H1 (cell line): ENCODE measurements around the gene TBCEL. TPM values are rescaled to one million over a fixed set of nuclear protein-coding genes. Genes with fewer than 3 reads are reported as not detected.

Experiments
- CTCF ChIA-PET: fragments of 300-600 bp; sonication (Branson Sonifier 250); formaldehyde crosslinking; loops from one replicate; lab custom pipeline; 2021; ENCODE audit not compliant: partially characterized antibody; lab: Charles Lee
- POLR2A ChIA-PET: fragments of 300-600 bp; sonication (Branson Sonifier 250); formaldehyde crosslinking; loops from one replicate; lab custom pipeline; 2021; ENCODE audit warnings: inconsistent platforms; ENCODE audit not compliant: partially characterized antibody; lab: Charles Lee
- DNase-seq, 2 experiments: peaks; one replicate each; pipeline versions ENCODE4 v3.0.0 to v3.0.0-alpha.2; 2010 to 2022; ENCODE audit warnings: low spot score in 2 of 2, low read depth in 1 of 2, mixed read lengths in 1 of 2
- FAIRE-seq: peaks from 2 replicates; lab custom pipeline; 2011; peaks lifted over from hg19 to GRCh38; lab: Jason Lieb, UNC
- H2AFZ ChIP-seq: 2 replicates; pipeline ENCODE4 v1.8.1; 2012; ENCODE audit warnings: low read length, inconsistent platforms
- H2AK5ac ChIP-seq: 2 replicates; pipeline ENCODE4 v1.6.1; 2013; ENCODE audit warnings: low read depth, low read length
- H2BK120ac ChIP-seq: replicated peaks from 2 replicates; pipeline ENCODE3; 2013; ENCODE audit warnings: low read depth, low read length, inconsistent platforms
- H2BK12ac ChIP-seq: 2 replicates; pipeline ENCODE4 v1.6.1; 2013; ENCODE audit warnings: low read depth, low read length
- H2BK15ac ChIP-seq: 2 replicates; pipeline ENCODE4 v1.6.1; 2013; ENCODE audit warnings: low read length
- H2BK20ac ChIP-seq: 2 replicates; pipeline ENCODE4 v1.6.1; 2013; ENCODE audit warnings: low read length
- H2BK5ac ChIP-seq: 2 replicates; pipeline ENCODE4 v1.6.1; 2013; ENCODE audit warnings: low read depth, low read length
- H3K14ac ChIP-seq: 2 replicates; pipeline ENCODE4 v1.6.1; 2013; ENCODE audit warnings: inconsistent platforms; ENCODE audit not compliant: insufficient read length
- H3K18ac ChIP-seq: 2 replicates; pipeline ENCODE4 v1.6.1; 2013; ENCODE audit warnings: low read length; ENCODE audit errors: extremely low read depth
- H3K23ac ChIP-seq: 2 replicates; pipeline ENCODE4 v1.6.1; 2013; ENCODE audit warnings: inconsistent platforms; ENCODE audit not compliant: insufficient read length
- H3K23me2 ChIP-seq: 2 replicates; pipeline ENCODE4 v1.6.1; 2013; ENCODE audit warnings: low read depth, low read length
- H3K27ac ChIP-seq: 2 replicates; pipeline ENCODE4 v1.6.1; 2011; ENCODE audit warnings: low read depth, low read length, inconsistent platforms
- H3K27me3 ChIP-seq, 4 experiments: replicated peaks in 1 of 4; 1 replicate in 1 of 4; 2 replicates in 3 of 4; pipeline versions ENCODE4 v1.6.1 to v1.8.1; 2011 to 2013; ENCODE audit warnings: low read length in 3 of 4, mild to moderate bottlenecking in 3 of 4, inconsistent platforms in 2 of 4, mixed read lengths in 2 of 4, moderate library complexity in 1 of 4; ENCODE audit not compliant: control insufficient read depth in 3 of 4, insufficient read depth in 3 of 4; ENCODE audit errors: extremely low read depth in 1 of 4
- H3K36me3 ChIP-seq, 4 experiments: 2 replicates each; pipeline versions ENCODE4 v1.6.1 to v1.8.1; 2011 to 2013; ENCODE audit warnings: mild to moderate bottlenecking in 4 of 4, low read length in 3 of 4, moderate library complexity in 2 of 4, control low read depth in 1 of 4, inconsistent platforms in 1 of 4; ENCODE audit not compliant: insufficient read depth in 4 of 4, control insufficient read depth in 2 of 4
- H3K4ac ChIP-seq: replicated peaks from 2 replicates; pipeline ENCODE3; 2013; ENCODE audit warnings: low read length, low read depth, mixed read lengths, inconsistent platforms; ENCODE audit not compliant: insufficient read length
- H3K4me1 ChIP-seq, 4 experiments: replicated peaks in 1 of 4; 1 replicate in 1 of 4; 2 replicates in 3 of 4; pipeline versions ENCODE4 v1.6.1 to v1.8.1; 2011 to 2013; ENCODE audit warnings: low read length in 3 of 4, inconsistent platforms in 2 of 4, mixed read lengths in 1 of 4; ENCODE audit not compliant: insufficient read depth in 4 of 4, control insufficient read depth in 3 of 4
- H3K4me2 ChIP-seq, 2 experiments: 2 replicates each; pipeline versions ENCODE4 v1.6.1 to v1.8.1; 2011 to 2013; ENCODE audit warnings: low read depth in 2 of 2, low read length in 2 of 2, control low read depth in 1 of 2, inconsistent platforms in 1 of 2, mild to moderate bottlenecking in 1 of 2; ENCODE audit not compliant: insufficient read depth in 1 of 2
- H3K4me3 ChIP-seq, 4 experiments: fragments of 200-600, 300-600 bp in 1 of 4; sonication (generic), shearing (Covaris generic), sonication (Bioruptor Twin) in 1 of 4; 2 replicates each; pipeline versions ENCODE4 v1.5.1 to v1.8.1; 2011 to 2016; ENCODE audit warnings: low read length in 4 of 4, low read depth in 3 of 4, control low read depth in 2 of 4, inconsistent platforms in 2 of 4, mild to moderate bottlenecking in 2 of 4, mixed read lengths in 1 of 4, moderate library complexity in 1 of 4; ENCODE audit not compliant: insufficient read depth in 2 of 4; ENCODE audit errors: extremely low read depth in 1 of 4
- H3K56ac ChIP-seq: replicated peaks from 2 replicates; pipeline ENCODE3; 2013; ENCODE audit warnings: low read depth, mild to moderate bottlenecking, mixed read lengths, low read length, inconsistent platforms; ENCODE audit not compliant: insufficient read length
- H3K79me1 ChIP-seq: 2 replicates; pipeline ENCODE4 v1.6.1; 2013; ENCODE audit warnings: low read depth, low read length, control low read depth
- H3K79me2 ChIP-seq, 2 experiments: 2 replicates each; pipeline versions ENCODE4 v1.6.1 to v1.8.1; 2012 to 2013; ENCODE audit warnings: low read length in 2 of 2, mild to moderate bottlenecking in 2 of 2, inconsistent platforms in 1 of 2; ENCODE audit not compliant: insufficient read depth in 2 of 2, control insufficient read depth in 1 of 2
- H3K9ac ChIP-seq, 4 experiments: replicated peaks in 1 of 4; 1 replicate in 1 of 4; 2 replicates in 3 of 4; pipeline versions ENCODE4 v1.6.1 to v1.8.1; 2011 to 2013; ENCODE audit warnings: low read depth in 3 of 4, low read length in 3 of 4, control low read depth in 2 of 4, mild to moderate bottlenecking in 2 of 4, moderate library complexity in 2 of 4, inconsistent platforms in 1 of 4; ENCODE audit errors: extremely low read depth in 1 of 4
- H3K9me3 ChIP-seq, 2 experiments: 2 replicates each; pipeline versions ENCODE4 v1.6.1 to v1.8.1; 2012 to 2013; ENCODE audit warnings: mild to moderate bottlenecking in 2 of 2, moderate library complexity in 2 of 2, control low read depth in 1 of 2, inconsistent platforms in 1 of 2, low read depth in 1 of 2, low read length in 1 of 2, mixed read lengths in 1 of 2; ENCODE audit not compliant: insufficient read depth in 2 of 2
- H4K20me1 ChIP-seq, 2 experiments: replicated peaks in 1 of 2; 2 replicates each; pipeline versions ENCODE3 to v1.8.1; 2011 to 2013; ENCODE audit warnings: inconsistent platforms in 2 of 2, low read length in 2 of 2, mild to moderate bottlenecking in 1 of 2; ENCODE audit not compliant: insufficient read depth in 2 of 2, control insufficient read depth in 1 of 2
- H4K5ac ChIP-seq: 2 replicates; pipeline ENCODE4 v1.6.1; 2013; ENCODE audit warnings: low read length, low read depth, mixed read lengths, inconsistent platforms; ENCODE audit not compliant: insufficient read length
- H4K8ac ChIP-seq: 2 replicates; pipeline ENCODE4 v1.8.0; 2013; ENCODE audit warnings: mild to moderate bottlenecking, moderate library complexity, low read length, inconsistent platforms; ENCODE audit not compliant: insufficient read depth; ENCODE audit errors: extremely low read depth
- H4K91ac ChIP-seq: replicated peaks from 2 replicates; pipeline ENCODE3; 2013; ENCODE audit warnings: low read length, mixed read lengths, inconsistent platforms; ENCODE audit not compliant: insufficient read length
- ATF2 ChIP-seq: IDR thresholded peaks from 2 replicates; pipeline ENCODE4 v1.6.1; 2012; ENCODE audit warnings: low read length, inconsistent platforms
- PHF8 ChIP-seq: fragments of 200-600 bp; sonication (generic); conservative IDR thresholded peaks from 2 replicates; pipeline ENCODE4 v1.7.1; 2012; ENCODE audit warnings: low read depth, mild to moderate bottlenecking, inconsistent platforms, low read length, moderate library complexity
- WGBS, 2 experiments: shearing (Covaris generic) in 1 of 2; methylation state at CpG; one replicate each; pipeline versions ENCODE4 v1.1.6 to v1.1.7; 2013 to 2015; ENCODE audit warnings: low lambda C conversion rate in 2 of 2, mixed read lengths in 2 of 2, inconsistent platforms in 1 of 2, low coverage in 1 of 2, missing lambda C conversion rate in 1 of 2; ENCODE audit not compliant: insufficient replicate concordance in 2 of 2, insufficient coverage in 1 of 2, insufficient read length in 1 of 2; ENCODE audit errors: extremely low coverage in 1 of 2, missing lambda C conversion rate in 1 of 2; 5-methylcytosine and 5-hydroxymethylcytosine counted together
- polyA plus RNA-seq, 7 experiments: library from polyadenylated mRNA; depleted of rRNA in 3 of 7; stranded (reverse) in 5 of 7; unstranded in 2 of 7; fragments of >200 nt in 5 of 7; fragments of 200-250 nt in 2 of 7; gene quantifications; 1 replicate in 5 of 7; 2 replicates in 1 of 7; 4 replicates in 1 of 7; pipeline versions ENCODE4 v1.2.1 to v1.2.3, GENCODE V29; 2011 to 2013; ENCODE audit warnings: missing spikeins in 2 of 7, mixed read lengths in 2 of 7
- total RNA-seq: library from RNA; stranded (reverse); fragmentation: NEBNext Ultra II Directional; extraction: Animal tissue kit (Norgen Biotek cat#: 25700); gene quantifications from 2 replicates; pipeline ENCODE4 v1.2.1, GENCODE V29; 2021

The TBCEL gene
- total and polyA plus RNA-seq, 2 of the 8 experiments (the other 6 are each of a cell fraction or from before 2014, with no cell fraction given), result 3.9 to 16.0 TPM

- H3K27ac ChIP-seq, result no peak overlapping the region
- H4K8ac ChIP-seq, result no peak overlapping the region
- ChIA-PET CTCF (interaction anchor here (4.0 kb wide), 1 partner anchor 9 kb away, joined by 20 read pairs; no protein-coding TSS in a partner anchor), POLR2A (no interaction called here)
- H3K4me3 ChIP-seq, result no peak overlapping the region
- no peak overlapping the region for H2AFZ ChIP-seq
- no peaks in the 10 kb centered on the region for H3K79me2 ChIP-seq
- WGBS, 2 experiments, result 83 to 100% methylated on average over 1 to 2 of the region's 2 CpGs
- H3K27me3 ChIP-seq, result no peaks in the 10 kb centered on the region
- no peak overlapping the region for H3K56ac ChIP-seq
- H3K9me3 ChIP-seq, result no peaks in the 10 kb centered on the region
- no peak overlapping the region for H3K4me2 ChIP-seq
- H3K9ac ChIP-seq, result no peak overlapping the region
- no peaks in the 10 kb centered on the region for H4K20me1 ChIP-seq
- no peak overlapping the region for H2BK12ac ChIP-seq
- H4K5ac ChIP-seq, result no peak overlapping the region
- DNase-seq (no peak), FAIRE-seq (no peak)
- H3K79me1 ChIP-seq, result no peaks in the 10 kb centered on the region
- no peaks in the 10 kb centered on the region; the same call in 1 of the 2 replicates for H3K23me2 ChIP-seq
- H2AK5ac ChIP-seq, result no peak overlapping the region
- no peak overlapping the region for H3K23ac ChIP-seq
- no peak overlapping the region for H2BK20ac ChIP-seq
- H3K4ac ChIP-seq, result no peak overlapping the region
- no peak overlapping the region for H2BK15ac ChIP-seq
- no peak overlapping the region for H2BK120ac ChIP-seq
- no peak overlapping the region for H3K14ac ChIP-seq
- TF ChIP-seq ATF2 (no peak), PHF8 (no peak)
- peaks cover 3 to 29% (median 22%) of the 10 kb centered on the region in 4 experiments; a peak in 7 of 8 replicates for H3K36me3 ChIP-seq
- H3K4me1 ChIP-seq, result no peaks in the 10 kb centered on the region
- H2BK5ac ChIP-seq, result no peak overlapping the region
- H4K91ac ChIP-seq, result no peak overlapping the region
- H3K18ac ChIP-seq, result no peak overlapping the region
Observed at GRCh38 chr11:121054266-121054665, 30.4 kb downstream of the TBCEL start.
